H1 (cell line): ENCODE results near the gene RND2. TPM values are rescaled to one million over a fixed set of nuclear protein-coding genes. Genes with fewer than 3 reads are reported as not detected.

Experiments used
- BACH1 ChIP-seq: IDR thresholded peaks from 2 replicates; pipeline ENCODE4 v1.6.1; 2012; ENCODE audit warnings: low read length, improper control_type of control experiment
- CBX5 ChIP-seq: fragments of 300-800, 300-1000 bp; sonication (generic); IDR thresholded peaks from 2 replicates; pipeline ENCODE4 v1.7.1; 2016; ENCODE audit warnings: antibody characterized with exemption, low read length, low read depth
- CHD7 ChIP-seq: fragments of 300-600 bp; sonication (generic); IDR thresholded peaks from 2 replicates; pipeline ENCODE4 v1.7.1; 2012; ENCODE audit warnings: low read length, moderate library complexity, mild to moderate bottlenecking, inconsistent platforms; ENCODE audit not compliant: insufficient replicate concordance
- CTCF ChIP-seq, 3 experiments: IDR thresholded peaks; 1 replicate in 2 of 3; 2 replicates in 1 of 3; pipeline versions ENCODE4 v1.5.1 to v1.6.1; 2011; ENCODE audit warnings: low read length in 3 of 3, mild to moderate bottlenecking in 3 of 3, inconsistent platforms in 2 of 3, low read depth in 1 of 3, moderate library complexity in 1 of 3; ENCODE audit not compliant: insufficient read depth in 1 of 3; ENCODE audit errors: control extremely low read depth in 1 of 3
- POLR2A ChIP-seq, 2 experiments: IDR thresholded peaks; 1 replicate in 1 of 2; 2 replicates in 1 of 2; pipeline ENCODE4 v1.6.1; 2011; ENCODE audit warnings: low read depth in 2 of 2, low read length in 2 of 2, mild to moderate bottlenecking in 2 of 2; ENCODE audit errors: control extremely low read depth in 1 of 2
- RNF2 ChIP-seq: fragments of 200-900, 300-1000 bp; sonication (generic); IDR thresholded peaks from 2 replicates; pipeline ENCODE4 v1.7.1; 2016; ENCODE audit warnings: borderline replicate concordance, low read depth, mild to moderate bottlenecking, antibody characterized with exemption, low read length; ENCODE audit not compliant: poor library complexity, severe bottlenecking; ENCODE audit errors: missing control alignments
- SIRT6 ChIP-seq: IDR thresholded peaks from one replicate; pipeline ENCODE4 v1.7.1; 2012; ENCODE audit warnings: low read length, inconsistent platforms
- TAF1 ChIP-seq: IDR thresholded peaks from 2 replicates; pipeline ENCODE4 v1.6.1; 2011; ENCODE audit warnings: mild to moderate bottlenecking, low read depth, low read length
- ZNF274 ChIP-seq: IDR thresholded peaks from 2 replicates; pipeline ENCODE4 v1.7.0; 2012; ENCODE audit warnings: low read length, borderline replicate concordance; ENCODE audit errors: extremely low read depth
- polyA plus RNA-seq, 7 experiments: library from polyadenylated mRNA; depleted of rRNA in 3 of 7; stranded (reverse) in 5 of 7; unstranded in 2 of 7; fragments of >200 nt in 5 of 7; fragments of 200-250 nt in 2 of 7; gene quantifications; 1 replicate in 5 of 7; 2 replicates in 1 of 7; 4 replicates in 1 of 7; pipeline versions ENCODE4 v1.2.1 to v1.2.3, GENCODE V29; 2011 to 2013; ENCODE audit warnings: missing spikeins in 2 of 7, mixed read lengths in 2 of 7
- total RNA-seq: library from RNA; stranded (reverse); fragmentation: NEBNext Ultra II Directional; extraction: Animal tissue kit (Norgen Biotek cat#: 25700); gene quantifications from 2 replicates; pipeline ENCODE4 v1.2.1, GENCODE V29; 2021

Gene RND2
- total and polyA plus RNA-seq, 2 of the 8 experiments (the other 6 are each of a cell fraction or from before 2014, with no cell fraction given): 51.3 to 61.4 TPM

DNA sequence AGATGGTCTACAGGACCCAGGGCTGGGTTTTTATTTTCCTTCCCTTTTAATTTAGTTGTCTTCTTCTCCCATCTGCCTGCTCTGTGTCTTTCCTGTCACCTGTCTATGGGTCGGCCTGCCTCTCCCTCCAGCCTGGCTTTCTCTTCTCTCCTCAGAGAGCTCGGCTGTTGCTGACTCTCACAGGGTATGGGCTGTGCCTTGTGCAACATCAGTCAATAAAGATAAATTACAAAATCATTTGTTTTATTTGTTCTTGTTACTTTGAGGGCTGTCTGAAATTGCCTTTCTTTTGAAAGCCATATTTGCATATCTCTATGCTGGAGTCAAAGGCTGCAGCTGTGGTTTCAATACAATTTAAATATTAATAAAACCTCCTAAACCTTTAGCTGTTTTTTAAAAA, 15.6 kb downstream of the RND2 start (continued):
- TF ChIP-seq CHD7 (no peak), ZNF274 (no peak), SIRT6 (no peak), BACH1 (no peak), CTCF (IDR thresholded peaks at IDR 0.05; ENCODE audit: control extremely low read depth in 1 of 3, insufficient read depth in 1 of 3, low read depth in 1 of 3, low read length in 3 of 3) (no peak), RNF2 (no peak), POLR2A (IDR thresholded peaks at IDR 0.05; ENCODE audit: control extremely low read depth in 1 of 2, low read depth in 2 of 2, low read length in 2 of 2) (no peak), CBX5 (no peak), TAF1 (no peak)
